Measurements from ENCODE around the gene INSL3.
"Not testable (repeated sequence)": the region's sequence is repeated elsewhere in the genome, so short reads cannot be mapped to it uniquely, and the experiment has no call there.

The INSL3 gene

DNA sequence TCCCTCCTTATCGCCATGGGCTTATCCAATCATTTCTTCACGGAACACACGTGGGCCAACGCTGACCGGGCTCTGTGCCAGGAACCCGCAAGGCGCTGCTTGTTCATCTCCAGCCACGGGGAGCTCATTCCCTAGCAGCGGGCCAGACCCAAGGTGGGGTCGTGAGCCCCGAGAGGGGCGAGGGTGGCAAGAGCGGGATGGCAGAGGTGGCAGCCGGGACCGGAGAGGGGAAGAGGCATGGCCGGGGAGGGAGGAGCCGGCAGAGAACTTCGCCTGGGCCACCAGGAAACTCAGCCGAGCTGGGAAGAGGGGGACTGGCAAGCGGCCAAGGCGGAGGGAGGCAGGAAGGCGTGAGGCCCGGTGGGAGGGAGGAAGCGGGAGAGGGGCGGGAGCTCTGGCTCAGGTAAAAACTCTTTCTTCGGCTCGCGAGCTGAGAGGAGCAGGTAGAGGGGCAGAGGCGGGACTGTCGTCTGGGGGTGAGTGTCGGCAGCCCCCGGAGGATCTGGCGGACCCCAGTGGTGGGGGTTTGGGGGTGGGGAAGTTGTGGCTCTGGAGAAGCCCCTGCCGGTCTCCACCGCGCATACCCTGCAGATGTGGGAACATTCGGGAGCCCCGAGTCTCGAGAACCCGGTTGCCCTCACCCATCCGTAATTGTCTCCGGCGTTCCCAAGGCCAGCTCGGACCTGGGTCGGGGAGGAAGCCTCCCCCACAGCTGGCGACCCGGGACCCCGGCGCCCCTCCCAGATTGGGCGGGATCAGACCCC, 26.4 kb downstream of the INSL3 start, which contains the start of gene B3GNT3:
B3GNT3 (plus strand) TSS at position 408 of the 764 bp plus-strand sequence. CDS start 12,670 bp downstream, outside the sequence.
- H3K9me3 Mint-ChIP-seq: no peaks in the 10 kb centered on the region
- H3K27ac Mint-ChIP-seq: no peak within 1 kb of the TSS
- DNase-seq (ENCODE audit: low spot score in 2 of 2) (no peak), ATAC-seq (ENCODE audit: low read depth) (no peak)
- peaks cover 20% of the 10 kb centered on the region for H3K4me1 Mint-ChIP-seq
- peaks cover 9% of the 10 kb centered on the region for H3K27me3 Mint-ChIP-seq
- H3K4me3 Mint-ChIP-seq: peak within 1 kb of the TSS; percentile 39
- H3K36me3 Mint-ChIP-seq: no peaks in the 10 kb centered on the region

GRCh38 chr19:17794412-17794730, 26.9 kb downstream of the INSL3 start:
- ATAC-seq (ENCODE audit: low read depth) (no peak), DNase-seq (ENCODE audit: low spot score in 2 of 2) (no peak)
- H3K4me1 Mint-ChIP-seq: peaks cover 22% of the 10 kb centered on the region
- H3K9me3 Mint-ChIP-seq: no peaks in the 10 kb centered on the region
- peak overlapping the region; percentile 39 for H3K4me3 Mint-ChIP-seq
- H3K27me3 Mint-ChIP-seq: peaks cover 9% of the 10 kb centered on the region
- no peak overlapping the region for H3K27ac Mint-ChIP-seq
- H3K36me3 Mint-ChIP-seq: peaks cover 1% of the 10 kb centered on the region

DNA sequence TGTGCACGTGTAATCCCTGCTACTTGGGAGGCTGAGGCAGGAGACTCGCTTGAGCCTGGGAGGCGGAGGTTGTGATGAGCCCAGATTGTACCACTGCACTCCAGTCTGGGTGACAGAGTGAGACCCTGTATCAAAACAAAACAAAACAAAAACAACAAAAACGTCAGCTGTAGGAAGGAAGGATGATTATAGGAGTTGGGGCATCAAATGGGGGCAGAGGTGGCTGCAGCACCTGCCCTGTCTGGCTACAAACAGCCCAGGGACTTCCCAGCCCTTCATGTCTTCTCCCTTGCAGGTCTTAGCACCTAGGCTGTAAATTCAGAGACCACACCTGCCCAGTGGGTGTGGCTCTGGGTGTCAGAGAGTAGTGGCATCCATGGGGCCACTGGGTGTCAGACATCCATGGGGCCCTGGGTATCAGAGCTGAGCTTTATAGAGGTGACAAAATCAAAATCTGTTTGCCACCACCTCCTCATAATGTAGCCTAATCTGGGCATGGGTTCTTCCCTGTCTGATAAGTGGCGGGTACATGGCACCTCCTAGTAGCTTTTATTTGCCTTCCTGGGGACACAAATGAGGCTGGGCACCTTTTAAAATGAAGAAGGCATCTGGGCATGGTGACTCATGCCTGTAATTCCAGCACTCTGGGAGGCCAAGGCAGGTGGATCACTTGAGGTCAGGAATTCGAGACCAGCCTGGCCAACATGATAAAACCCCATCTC, 31.1 kb downstream of the INSL3 start:
- ATAC-seq (ENCODE audit: low read depth): peak; percentile 81
- H3K4me3 Mint-ChIP-seq: no peak overlapping the region
- H3K27ac Mint-ChIP-seq: no peak overlapping the region

GRCh38 chr19:17788632-17789031, 32.7 kb downstream of the INSL3 start:
- peaks cover 20% of the 10 kb centered on the region for H3K4me1 Mint-ChIP-seq
- peaks cover 28% of the 10 kb centered on the region for H3K36me3 Mint-ChIP-seq
- DNase-seq (ENCODE audit: low spot score in 2 of 2) (no peak), ATAC-seq (ENCODE audit: low read depth) (no peak)
- no peak overlapping the region for H3K4me3 Mint-ChIP-seq
- H3K27me3 Mint-ChIP-seq: peaks cover 2% of the 10 kb centered on the region
- no peaks in the 10 kb centered on the region for H3K9me3 Mint-ChIP-seq
- peak overlapping the region; percentile 74 for H3K27ac Mint-ChIP-seq

More for the DNA sequence above, 31.1 kb downstream of the INSL3 start:
- H3K9me3 Mint-ChIP-seq: no peaks in the 10 kb centered on the region
- no peak for DNase-seq (ENCODE audit: low spot score in 2 of 2)
- peaks cover 23% of the 10 kb centered on the region for H3K4me1 Mint-ChIP-seq
- peaks cover 19% of the 10 kb centered on the region for H3K36me3 Mint-ChIP-seq
- peaks cover 9% of the 10 kb centered on the region for H3K27me3 Mint-ChIP-seq

DNA sequence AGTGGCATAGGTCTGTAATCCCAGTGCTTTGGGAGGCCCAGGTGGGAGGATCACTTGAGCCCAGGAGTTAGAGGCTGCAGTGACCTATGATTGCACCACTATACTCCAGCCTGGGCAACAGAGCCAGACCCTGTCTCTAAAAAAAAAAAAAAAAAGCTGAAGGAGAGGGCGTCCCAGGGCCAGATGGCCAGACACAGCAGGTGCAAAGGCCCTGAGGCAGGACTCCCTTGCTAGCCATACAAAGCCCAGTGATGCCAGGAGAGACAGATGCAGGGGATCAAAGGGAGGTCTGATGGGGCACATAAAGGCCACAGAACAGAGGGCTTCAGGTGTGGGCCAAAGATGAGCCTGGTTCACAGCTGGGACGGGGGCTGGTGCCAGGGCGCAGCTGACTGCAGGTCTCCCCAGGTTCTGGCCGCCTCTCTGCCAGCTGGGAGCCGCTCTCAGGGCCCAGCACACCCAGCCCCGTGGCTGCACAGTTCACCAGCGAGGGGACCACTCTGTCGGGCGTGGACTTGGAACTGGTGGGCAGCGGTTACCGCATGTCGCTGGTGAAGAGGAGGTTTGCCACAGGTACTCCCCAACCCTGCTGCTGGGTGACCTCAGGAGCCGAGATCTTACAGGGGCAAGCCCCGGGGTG, 33.9 kb downstream of the INSL3 start:
- Mint-ChIP-seq H3K4me1 (peaks cover 20% of the 10 kb centered on the region), H3K27ac (no peak overlapping the region), H3K4me3 (no peak overlapping the region), H3K36me3 (peaks cover 32% of the 10 kb centered on the region), H3K9me3 (no peaks in the 10 kb centered on the region), H3K27me3 (no peaks in the 10 kb centered on the region)
- DNase-seq (ENCODE audit: low spot score in 2 of 2): no peak
- ATAC-seq (ENCODE audit: low read depth): no peak

GRCh38 chr19:17784201-17785008, 36.9 kb downstream of the INSL3 start:
- Mint-ChIP-seq H3K9me3 (no peaks in the 10 kb centered on the region), H3K4me3 (no peak overlapping the region), H3K36me3 (peaks cover 45% of the 10 kb centered on the region), H3K27ac (no peak overlapping the region), H3K27me3 (no peaks in the 10 kb centered on the region), H3K4me1 (peaks cover 13% of the 10 kb centered on the region)
- peak; percentile 79 for ATAC-seq (ENCODE audit: low read depth)
- DNase-seq (ENCODE audit: low spot score in 2 of 2): peak; percentile 76 to 79

GRCh38 chr19:17783721-17784120, 37.6 kb downstream of the INSL3 start:
- H3K27me3 Mint-ChIP-seq; H3K4me3 Mint-ChIP-seq; DNase-seq (ENCODE audit: low spot score in 2 of 2); H3K9me3 Mint-ChIP-seq; H3K27ac Mint-ChIP-seq; ATAC-seq (ENCODE audit: low read depth): not testable (repeated sequence)
- H3K36me3 Mint-ChIP-seq: peaks cover 43% of the 10 kb centered on the region
- peaks cover 15% of the 10 kb centered on the region for H3K4me1 Mint-ChIP-seq

DNA sequence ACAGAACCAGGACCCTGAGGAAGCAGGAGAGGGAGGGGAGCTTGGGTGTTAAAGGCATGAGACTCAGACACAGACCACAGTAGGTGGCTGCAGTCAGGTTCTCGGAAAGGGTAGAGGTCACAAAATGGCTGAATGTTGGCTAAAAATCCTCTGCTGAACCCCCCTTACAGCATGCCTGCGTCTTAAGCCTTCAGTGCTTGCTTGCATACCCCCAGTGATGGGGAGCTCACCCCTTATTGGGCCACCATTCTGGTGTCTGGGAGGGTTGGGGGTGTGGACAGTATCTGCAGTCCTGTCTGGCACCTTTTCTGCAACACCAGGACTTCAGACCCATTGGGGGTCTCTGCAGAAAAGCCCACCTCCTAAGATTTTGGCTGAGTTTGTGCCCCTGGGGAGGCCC, 40.5 kb downstream of the INSL3 start:
- Mint-ChIP-seq H3K9me3 (no peaks in the 10 kb centered on the region), H3K36me3 (peaks cover 36% of the 10 kb centered on the region), H3K27ac (no peak overlapping the region), H3K27me3 (no peaks in the 10 kb centered on the region), H3K4me1 (peaks cover 33% of the 10 kb centered on the region), H3K4me3 (no peak overlapping the region)
- ATAC-seq (ENCODE audit: low read depth): no peak
- no peak for DNase-seq (ENCODE audit: low spot score in 2 of 2)

GRCh38 chr19:17778968-17779929, 42.1 kb downstream of the INSL3 start:
- H3K4me1 Mint-ChIP-seq: peaks cover 42% of the 10 kb centered on the region
- ATAC-seq (ENCODE audit: low read depth) (no peak), DNase-seq (ENCODE audit: low spot score in 2 of 2) (no peak)
- no peak overlapping the region for H3K4me3 Mint-ChIP-seq
- peak overlapping the region; percentile 92 for H3K27ac Mint-ChIP-seq
- no peaks in the 10 kb centered on the region for H3K27me3 Mint-ChIP-seq
- no peaks in the 10 kb centered on the region for H3K9me3 Mint-ChIP-seq
- peaks cover 32% of the 10 kb centered on the region for H3K36me3 Mint-ChIP-seq

DNA sequence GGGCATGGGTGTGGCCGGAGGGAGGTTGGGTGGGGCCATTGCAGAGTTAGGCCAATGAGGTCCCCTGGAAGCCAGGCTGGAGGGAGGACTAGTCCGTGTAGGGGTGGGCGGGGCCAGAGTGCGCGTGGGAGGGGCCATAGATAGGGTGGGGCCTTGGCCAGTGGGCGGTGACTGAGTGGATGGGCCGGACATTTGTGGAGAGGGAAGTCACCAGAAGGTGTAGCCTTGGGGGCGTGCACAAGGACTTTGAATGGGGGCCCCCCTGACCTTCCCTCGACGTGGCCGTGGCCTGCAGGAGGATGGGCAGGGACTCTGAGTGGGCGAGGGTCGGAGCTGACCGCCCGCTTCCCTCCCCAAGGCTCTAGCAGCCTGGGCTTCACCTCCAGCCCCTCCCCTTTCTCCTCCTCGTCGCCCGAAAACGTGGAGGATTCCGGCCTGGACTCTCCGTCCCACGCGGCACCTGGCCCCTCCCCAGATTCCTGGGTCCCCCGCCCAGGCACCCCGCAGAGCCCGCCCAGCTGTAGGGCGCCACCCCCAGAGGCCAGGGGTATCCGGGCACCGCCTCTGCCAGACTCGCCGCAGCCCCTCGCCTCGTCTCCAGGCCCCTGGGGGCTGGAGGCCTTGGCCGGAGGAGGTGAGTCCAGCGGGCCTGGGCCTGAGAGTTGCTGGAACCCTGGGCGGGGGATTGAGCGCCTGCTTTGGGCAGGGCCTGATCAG, 42.9 kb downstream of the INSL3 start:
- ATAC-seq (ENCODE audit: low read depth) (peak; percentile 18), DNase-seq (ENCODE audit: low spot score in 2 of 2) (peak in 1 of 2 donors; percentile 35)
- Mint-ChIP-seq H3K4me1 (peaks cover 40% of the 10 kb centered on the region), H3K36me3 (peaks cover 32% of the 10 kb centered on the region), H3K27ac (peak overlapping the region; percentile 98), H3K27me3 (no peaks in the 10 kb centered on the region), H3K4me3 (no peak overlapping the region), H3K9me3 (no peaks in the 10 kb centered on the region)

GRCh38 chr19:17777840-17778239, 43.5 kb downstream of the INSL3 start:
- ATAC-seq (ENCODE audit: low read depth); H3K27me3 Mint-ChIP-seq; DNase-seq (ENCODE audit: low spot score in 2 of 2); H3K9me3 Mint-ChIP-seq; H3K4me3 Mint-ChIP-seq: not testable (repeated sequence)
- peaks cover 35% of the 10 kb centered on the region for H3K36me3 Mint-ChIP-seq
- H3K4me1 Mint-ChIP-seq: peaks cover 40% of the 10 kb centered on the region
- H3K27ac Mint-ChIP-seq: peak overlapping the region; percentile 98

- Mint-ChIP-seq H3K27ac (peak overlapping the region; percentile 98), H3K27me3 (no peaks in the 10 kb centered on the region), H3K36me3 (peaks cover 30% of the 10 kb centered on the region), H3K9me3 (no peaks in the 10 kb centered on the region), H3K4me1 (peaks cover 40% of the 10 kb centered on the region), H3K4me3 (peak overlapping the region; percentile 45)
- DNase-seq (ENCODE audit: low spot score in 2 of 2): peak; percentile 75 to 87
- ATAC-seq (ENCODE audit: low read depth): peak; percentile 91
Observed at GRCh38 chr19:17775991-17776803, 45.1 kb downstream of the INSL3 start.
